SK-N-SH (cell line): ENCODE measurements around the gene LIMA1. TPM values are rescaled to one million over a fixed set of nuclear protein-coding genes. Genes with fewer than 3 reads are reported as not detected.
"Not testable (repeated sequence)": the region's sequence is repeated elsewhere in the genome, so short reads cannot be mapped to it uniquely, and the experiment has no call there.

Source experiments
- CTCF ChIA-PET: fragments of 300-600, 350-600 bp; formaldehyde crosslinking; extraction: SDS; loops from one replicate; lab custom pipeline; 2021; lab: Yijun Ruan, JAX
- POLR2A ChIA-PET: fragments of 350-600 bp; sonication (Branson Sonifier 250); formaldehyde crosslinking; extraction: SDS; loops from one replicate; lab custom pipeline; 2020; ENCODE audit warnings: antibody characterized with exemption, inconsistent platforms; lab: Yijun Ruan, JAX
- DNase-seq: peaks from one replicate; pipeline ENCODE4 v3.0.0; 2012
- H2AFZ ChIP-seq: fragments of 200-600 bp; sonication (generic); 2 replicates; pipeline ENCODE4 v1.8.1; 2016; ENCODE audit warnings: antibody characterized with exemption, mild to moderate bottlenecking, low read depth
- H3F3A ChIP-seq: fragments of 200-600 bp; sonication (generic); replicated peaks from 2 replicates; pipeline ENCODE3; 2016; ENCODE audit warnings: antibody characterized with exemption, mild to moderate bottlenecking; ENCODE audit not compliant: insufficient read depth
- H3K27ac ChIP-seq, 2 experiments: fragments of 200-500 bp in 1 of 2; fragments of 200-600 bp in 1 of 2; sonication (Bioruptor generic) in 1 of 2; sonication (generic), shearing (Covaris generic) in 1 of 2; 2 replicates each; pipeline versions ENCODE4 v1.5.1 to v1.6.1; 2014 to 2016; ENCODE audit warnings: low read depth in 2 of 2, inconsistent platforms in 1 of 2, low read length in 1 of 2, mild to moderate bottlenecking in 1 of 2, mixed read lengths in 1 of 2
- H3K27me3 ChIP-seq: fragments of 200-600 bp; sonication (generic), shearing (Covaris generic); 2 replicates; pipeline ENCODE4 v1.6.1; 2016; ENCODE audit warnings: mixed run types; ENCODE audit not compliant: insufficient read depth
- H3K36me3 ChIP-seq, 2 experiments: fragments of 200-500 bp in 1 of 2; fragments of 200-600 bp in 1 of 2; sonication (Bioruptor generic) in 1 of 2; sonication (generic) in 1 of 2; replicated peaks in 1 of 2; 2 replicates each; pipeline versions ENCODE3 to v1.5.1; 2014 to 2016; ENCODE audit warnings: low read length in 1 of 2, mild to moderate bottlenecking in 1 of 2; ENCODE audit not compliant: insufficient read depth in 2 of 2, control insufficient read depth in 1 of 2
- H3K4me1 ChIP-seq, 2 experiments: fragments of 200-500 bp in 1 of 2; fragments of 200-600 bp in 1 of 2; sonication (Bioruptor generic) in 1 of 2; sonication (generic), shearing (Covaris generic) in 1 of 2; 2 replicates each; pipeline versions ENCODE4 v1.5.1 to v1.6.1; 2014 to 2016; ENCODE audit warnings: low read depth in 1 of 2, low read length in 1 of 2, mixed run types in 1 of 2; ENCODE audit not compliant: insufficient read depth in 2 of 2, control insufficient read depth in 1 of 2
- H3K4me2 ChIP-seq: fragments of 200-600 bp; sonication (generic), shearing (Covaris generic); 2 replicates; pipeline ENCODE4 v1.6.1; 2017; ENCODE audit warnings: mixed run types
- H3K4me3 ChIP-seq, 2 experiments: fragments of 200-500 bp in 1 of 2; fragments of 200-600 bp in 1 of 2; sonication (Bioruptor generic) in 1 of 2; sonication (generic), shearing (Covaris generic) in 1 of 2; 2 replicates each; pipeline versions ENCODE4 v1.5.1 to v1.8.1; 2014 to 2016; ENCODE audit warnings: low read depth in 2 of 2, inconsistent platforms in 1 of 2, low read length in 1 of 2, mild to moderate bottlenecking in 1 of 2, mixed read lengths in 1 of 2, moderate library complexity in 1 of 2
- H3K79me2 ChIP-seq: fragments of 200-600 bp; sonication (generic); 2 replicates; pipeline ENCODE4 v1.8.1; 2017; ENCODE audit warnings: mild to moderate bottlenecking; ENCODE audit not compliant: insufficient read depth
- H3K9ac ChIP-seq: fragments of 200-600 bp; sonication (generic); 2 replicates; pipeline ENCODE4 v1.6.1; 2017; ENCODE audit warnings: mixed run types
- H3K9me2 ChIP-seq: fragments of 200-600 bp; sonication (generic); 2 replicates; pipeline ENCODE4 v1.6.1; 2017; ENCODE audit warnings: mixed run types
- H3K9me3 ChIP-seq: fragments of 200-600 bp; sonication (generic); 2 replicates; pipeline ENCODE4 v1.6.1; 2017; ENCODE audit warnings: mixed run types, mild to moderate bottlenecking, moderate library complexity
- H4K20me1 ChIP-seq: fragments of 200-600 bp; sonication (generic); 2 replicates; pipeline ENCODE4 v1.6.1; 2017; ENCODE audit warnings: mild to moderate bottlenecking, mixed run types; ENCODE audit not compliant: insufficient read depth
- CHD2 ChIP-seq: fragments of 150-350 bp; IDR thresholded peaks from 2 replicates; pipeline ENCODE4 v1.6.1; 2018; ENCODE audit warnings: low read length; ENCODE audit not compliant: partially characterized antibody
- FOSL2 ChIP-seq: IDR thresholded peaks from 2 replicates; pipeline ENCODE4 v1.4.0; 2012; ENCODE audit warnings: low read depth, mild to moderate bottlenecking, moderate library complexity, borderline replicate concordance
- IRF3 ChIP-seq: fragments of 150-350 bp; IDR thresholded peaks from 2 replicates; pipeline ENCODE4 v1.6.1; 2016; ENCODE audit warnings: mild to moderate bottlenecking, low read depth, low read length
- JUND ChIP-seq: IDR thresholded peaks from 2 replicates; pipeline ENCODE4 v1.4.0; 2012
- NRF1 ChIP-seq: IDR thresholded peaks from 2 replicates; pipeline ENCODE4 v1.6.1; 2012; ENCODE audit warnings: low read depth, mild to moderate bottlenecking, low read length
- REST ChIP-seq: IDR thresholded peaks from 2 replicates; pipeline ENCODE4 v1.6.1; 2012; ENCODE audit warnings: mild to moderate bottlenecking, low read depth, low read length, moderate library complexity
- RFX5 ChIP-seq: IDR thresholded peaks from 2 replicates; pipeline ENCODE4 v1.6.1; 2012; ENCODE audit warnings: mild to moderate bottlenecking, improper control_type of control experiment, low read length
- SIN3A ChIP-seq: IDR thresholded peaks from 2 replicates; pipeline ENCODE4 v1.6.1; 2012; ENCODE audit warnings: low read depth, mild to moderate bottlenecking, low read length, moderate library complexity, borderline replicate concordance
- WGBS: methylation state at CpG from one replicate; pipeline ENCODE4 v1.1.6; 2017; ENCODE audit warnings: low lambda C conversion rate; 5-methylcytosine and 5-hydroxymethylcytosine counted together
- polyA plus RNA-seq, 3 experiments: library from polyadenylated mRNA; depleted of rRNA; stranded (reverse); fragments of >200 nt; gene quantifications; 2 replicates each; pipeline ENCODE4 v1.2.3, GENCODE V29; 2012

The LIMA1 gene
- polyA plus RNA-seq, 1 of the 3 experiments (the other 2 are of a cell fraction) = 96.6 TPM

GRCh38 chr12:50219544-50219943 lies 63.8 kb downstream of the LIMA1 start (continued):
- TF ChIP-seq FOSL2 = no peak
- TF ChIP-seq REST = no peak
- no peak for TF ChIP-seq NRF1

- POLR2A ChIA-PET, H2AFZ ChIP-seq, H3K9me3 ChIP-seq, H3K9me2 ChIP-seq, H3K9ac ChIP-seq, H4K20me1 ChIP-seq, DNase-seq, H3K27me3 ChIP-seq, H3K27ac ChIP-seq: not testable (repeated sequence)
- Histone ChIP-seq H3F3A (peaks cover 56% of the 10 kb centered on the region), H3K4me3 (peak overlapping the region in 1 of 2 experiments; percentile 71; a peak in 3 of 4 replicates), H3K79me2 (peaks cover 98% of the 10 kb centered on the region), H3K4me2 (peak overlapping the region; percentile 64), H3K36me3 (peaks cover 10 to 30% of the 10 kb centered on the region in 2 experiments), H3K4me1 (peaks cover 6 to 13% of the 10 kb centered on the region in 2 experiments)
- CTCF ChIA-PET = interaction anchor here (0.6 to 2.4 kb wide), 3 partner anchors 15 to 338 kb away, joined by 3 to 5 read pairs (median 3); no protein-coding TSS in a partner anchor
- 90% methylated on average over 6 of the region's 6 CpGs for WGBS
Observed at GRCh38 chr12:50219001-50219400, 64.3 kb downstream of the LIMA1 start.

GRCh38 chr12:50218386-50218785 lies 64.9 kb downstream of the LIMA1 start:
- Histone ChIP-seq H3K36me3 (peaks cover 10 to 33% of the 10 kb centered on the region in 2 experiments), H3K27ac (no peak overlapping the region; a peak in 1 of 4 replicates), H3K9me3 (no peaks in the 10 kb centered on the region), H4K20me1 (peaks cover 8% of the 10 kb centered on the region), H3K79me2 (peaks cover 100% of the 10 kb centered on the region), H3K9me2 (no peaks in the 10 kb centered on the region), H3K4me3 (peak overlapping the region in 1 of 2 experiments; percentile 71; a peak in 1 of 4 replicates), H3K27me3 (no peaks in the 10 kb centered on the region), H3K4me1 (peaks cover 6 to 8% of the 10 kb centered on the region in 2 experiments), H3K9ac (no peak overlapping the region), H3F3A (peaks cover 58% of the 10 kb centered on the region), H2AFZ (no peak overlapping the region), H3K4me2 (peak overlapping the region; percentile 64)
- POLR2A ChIA-PET = no interaction called here
- CTCF ChIA-PET = interaction anchor here (0.7 to 2.4 kb wide), 2 partner anchors 15 to 96 kb away, joined by 3 to 5 read pairs; no protein-coding TSS in a partner anchor
- WGBS = 88% methylated on average over 4 of the region's 4 CpGs
- no peak for TF ChIP-seq CHD2
- no peak for TF ChIP-seq SIN3A
- no peak for TF ChIP-seq JUND
- no peak for TF ChIP-seq IRF3
- no peak for TF ChIP-seq RFX5
- no peak for DNase-seq
